ENCODE measurements around the gene MVB12B. TPM values are rescaled to one million over a fixed set of nuclear protein-coding genes. Genes with fewer than 3 reads are reported as not detected.

Gene MVB12B
- total RNA-seq, 4 donors from 2014 or later, result 2.1 to 39.2 (median 22.2) TPM

Small RNA genes within 50 kb of the gene (small RNA-seq; reads per million reads assigned to genes)
- not detected for gene RF00108
